ENCODE data around the gene UBTD2. TPM values are rescaled to one million over a fixed set of nuclear protein-coding genes. Genes with fewer than 3 reads are reported as not detected.

Gene UBTD2
- total RNA-seq, 4 donors from 2014 or later, result 21.6 to 38.2 (median 25.2) TPM

DNA sequence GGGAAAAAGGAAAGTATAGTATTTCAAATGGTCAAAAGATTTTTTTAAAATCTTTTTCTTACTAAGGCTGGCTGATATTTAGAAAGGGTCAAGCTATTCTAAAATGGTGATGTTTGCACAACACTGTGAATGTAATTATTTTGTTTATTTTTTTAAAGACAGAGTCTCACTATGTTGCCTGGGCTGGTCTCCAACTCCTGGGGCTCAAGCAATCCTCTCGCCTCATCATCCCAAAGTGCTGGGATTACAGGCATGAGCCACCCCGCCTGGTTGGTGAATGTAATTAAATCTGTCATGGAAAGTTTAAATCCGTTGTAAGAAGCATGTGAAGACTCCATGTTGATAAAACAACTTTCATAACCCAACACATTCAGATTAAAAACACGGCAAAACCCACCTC, 2.6 kb downstream of the UBTD2 start:
- no peak for DNase-seq
- H3K4me3 ChIP-seq, result no peak overlapping the region
- TF ChIP-seq, protein P1, sequence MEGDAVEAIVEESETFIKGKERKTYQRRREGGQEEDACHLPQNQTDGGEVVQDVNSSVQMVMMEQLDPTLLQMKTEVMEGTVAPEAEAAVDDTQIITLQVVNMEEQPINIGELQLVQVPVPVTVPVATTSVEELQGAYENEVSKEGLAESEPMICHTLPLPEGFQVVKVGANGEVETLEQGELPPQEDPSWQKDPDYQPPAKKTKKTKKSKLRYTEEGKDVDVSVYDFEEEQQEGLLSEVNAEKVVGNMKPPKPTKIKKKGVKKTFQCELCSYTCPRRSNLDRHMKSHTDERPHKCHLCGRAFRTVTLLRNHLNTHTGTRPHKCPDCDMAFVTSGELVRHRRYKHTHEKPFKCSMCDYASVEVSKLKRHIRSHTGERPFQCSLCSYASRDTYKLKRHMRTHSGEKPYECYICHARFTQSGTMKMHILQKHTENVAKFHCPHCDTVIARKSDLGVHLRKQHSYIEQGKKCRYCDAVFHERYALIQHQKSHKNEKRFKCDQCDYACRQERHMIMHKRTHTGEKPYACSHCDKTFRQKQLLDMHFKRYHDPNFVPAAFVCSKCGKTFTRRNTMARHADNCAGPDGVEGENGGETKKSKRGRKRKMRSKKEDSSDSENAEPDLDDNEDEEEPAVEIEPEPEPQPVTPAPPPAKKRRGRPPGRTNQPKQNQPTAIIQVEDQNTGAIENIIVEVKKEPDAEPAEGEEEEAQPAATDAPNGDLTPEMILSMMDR (IDR thresholded peaks at IDR 0.05), result no peak
- no peak for TF ChIP-seq POLR2A (IDR thresholded peaks at IDR 0.05)
- H3K27me3 ChIP-seq, result no peaks in the 10 kb centered on the region
- H3K27ac ChIP-seq, result no peak overlapping the region
- peaks cover 0 to 21% (median 0%) of the 10 kb centered on the region in 4 donors for H3K4me1 ChIP-seq
- H3K36me3 ChIP-seq, result no peaks in the 10 kb centered on the region
- no peaks in the 10 kb centered on the region for H3K9me3 ChIP-seq

- Histone ChIP-seq H3K4me3 (no peak overlapping the region), H3K36me3 (no peaks in the 10 kb centered on the region), H3K27me3 (no peaks in the 10 kb centered on the region), H3K9me3 (no peaks in the 10 kb centered on the region), H3K27ac (no peak overlapping the region), H3K4me1 (peaks cover 0 to 21% (median 0%) of the 10 kb centered on the region in 4 donors)
- TF ChIP-seq, protein P1 (IDR thresholded peaks at IDR 0.05), result no peak
- no peak for TF ChIP-seq POLR2A (IDR thresholded peaks at IDR 0.05)
- no peak for DNase-seq
Measured at GRCh38 chr5:172280317-172280716, 3.2 kb downstream of the UBTD2 start.

- Histone ChIP-seq H3K36me3 (no peaks in the 10 kb centered on the region), H3K27me3 (no peaks in the 10 kb centered on the region), H3K9me3 (no peaks in the 10 kb centered on the region), H3K4me3 (no peak overlapping the region), H3K4me1 (peaks cover 0 to 21% (median 0%) of the 10 kb centered on the region in 4 donors), H3K27ac (no peak overlapping the region)
- TF ChIP-seq, protein P1 (IDR thresholded peaks at IDR 0.05), result no peak
- TF ChIP-seq POLR2A (IDR thresholded peaks at IDR 0.05), result no peak
- DNase-seq, result no peak
Measured at GRCh38 chr5:172278356-172278755, 5.2 kb downstream of the UBTD2 start.

DNA sequence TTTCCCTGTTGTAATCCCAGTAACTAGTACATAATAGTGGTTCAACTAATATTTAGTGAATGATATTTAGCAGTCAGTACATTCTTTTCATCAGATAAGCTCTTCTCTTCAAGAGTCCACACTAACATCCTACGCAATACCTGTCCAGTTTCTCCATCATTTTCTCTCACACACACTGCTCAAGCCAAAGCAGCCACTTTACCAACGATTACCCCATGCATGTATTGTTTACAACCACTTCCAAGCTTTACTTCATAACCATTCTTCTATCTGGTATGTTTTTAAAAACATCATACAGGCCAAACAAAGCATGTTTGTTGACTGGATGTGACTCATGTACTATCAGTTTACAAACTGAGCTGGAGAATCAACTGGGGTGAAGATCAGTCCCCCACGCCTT, 7.3 kb downstream of the UBTD2 start:
- no peak for DNase-seq
- TF ChIP-seq, protein P1 (IDR thresholded peaks at IDR 0.05), result no peak
- TF ChIP-seq POLR2A (IDR thresholded peaks at IDR 0.05), result no peak
- Histone ChIP-seq H3K27me3 (no peaks in the 10 kb centered on the region), H3K36me3 (no peaks in the 10 kb centered on the region), H3K4me1 (peaks cover 0 to 6% (median 0%) of the 10 kb centered on the region in 4 donors), H3K27ac (no peak overlapping the region), H3K9me3 (no peaks in the 10 kb centered on the region), H3K4me3 (no peak overlapping the region)

DNA sequence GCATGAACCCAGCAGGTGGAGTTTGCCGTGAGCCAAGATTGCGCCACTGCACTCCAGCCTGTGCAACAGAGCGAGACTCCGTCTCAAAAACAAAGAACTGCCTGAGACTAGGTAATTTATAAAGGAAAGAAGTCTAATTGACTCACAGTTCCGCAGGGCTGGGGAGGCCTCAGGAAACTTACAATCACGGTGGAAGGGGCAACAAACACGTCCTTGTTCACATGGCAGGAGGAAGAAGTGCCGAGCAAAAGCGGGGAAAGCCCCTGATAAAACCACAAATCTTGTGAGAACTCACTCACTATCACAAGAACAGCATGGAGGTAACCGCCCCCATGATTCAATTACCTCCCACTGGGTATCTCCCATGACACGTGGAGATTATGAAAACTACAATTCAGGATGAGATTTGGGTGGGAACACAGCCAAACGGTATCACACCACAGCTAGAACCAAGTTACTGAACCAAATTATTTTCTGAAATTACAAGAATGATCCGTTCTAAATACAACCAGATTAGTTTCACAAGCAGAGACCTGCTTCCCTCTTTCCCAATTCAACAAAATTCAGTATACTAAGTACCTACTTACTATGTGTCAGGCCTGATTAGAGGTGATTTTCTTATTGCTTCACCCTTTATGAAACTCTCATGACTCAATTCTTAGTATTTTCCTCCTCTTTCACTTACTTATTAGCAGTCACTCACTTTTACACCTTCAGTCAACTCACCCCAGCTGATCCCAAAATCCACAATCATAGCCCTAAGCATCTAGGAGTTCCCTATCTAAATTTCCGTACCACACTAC, 8.4 kb downstream of the UBTD2 start:
- TF ChIP-seq, protein P1 (IDR thresholded peaks at IDR 0.05), result no peak
- no peak for TF ChIP-seq POLR2A (IDR thresholded peaks at IDR 0.05)
- DNase-seq, result no peak
- no peaks in the 10 kb centered on the region for H3K4me1 ChIP-seq
- H3K9me3 ChIP-seq, result no peaks in the 10 kb centered on the region
- no peaks in the 10 kb centered on the region for H3K36me3 ChIP-seq
- H3K27me3 ChIP-seq, result no peaks in the 10 kb centered on the region
- no peak overlapping the region for H3K4me3 ChIP-seq
- no peak overlapping the region for H3K27ac ChIP-seq
